ENCODE measurements around the gene SEMA5A. TPM values are rescaled to one million over a fixed set of nuclear protein-coding genes. Genes with fewer than 3 reads are reported as not detected.
A peak's percentile ranks its signal among the peaks of the same experiment; 100 is the strongest.

SEMA5A gene
- total RNA-seq, 1 donor from 2014 or later, result 13.8 TPM

DNA sequence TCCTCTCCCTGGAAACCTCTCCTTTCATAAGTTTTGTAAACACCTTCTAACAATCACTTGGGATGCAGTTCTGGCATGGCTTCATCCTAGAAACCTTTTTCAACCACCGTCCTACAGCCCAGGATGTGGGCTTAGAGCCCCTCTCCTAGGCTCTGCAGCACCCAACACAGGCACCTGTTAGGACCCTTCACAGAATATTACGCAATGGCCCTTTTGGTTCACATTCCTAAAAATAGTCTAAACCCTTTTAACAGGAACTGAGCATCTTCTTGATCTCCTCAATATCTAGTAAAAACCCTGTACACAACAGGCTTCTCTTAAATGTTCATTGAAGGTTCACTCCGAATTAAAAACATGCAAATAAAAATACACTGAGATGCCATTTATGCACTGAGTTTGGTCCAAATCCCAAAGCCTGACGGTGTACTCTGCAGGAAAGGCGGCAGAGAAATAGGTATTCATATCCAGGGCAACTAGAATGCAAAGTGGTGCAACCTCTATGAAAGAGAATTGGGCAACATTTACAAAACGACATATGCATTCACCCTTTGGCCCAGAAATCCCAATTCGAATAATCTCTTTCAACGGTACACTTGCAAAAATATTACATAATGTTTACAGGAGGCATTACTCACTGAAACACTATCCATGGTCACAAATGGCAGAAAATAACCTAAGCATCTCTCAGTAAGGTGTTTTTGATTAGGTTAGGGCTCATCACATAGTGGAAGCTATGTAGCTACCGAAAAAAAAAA, 169.3 kb downstream of the SEMA5A start:
- Mint-ChIP-seq H3K4me1 (ENCODE audit: low read depth, unreplicated experiment) (peaks cover 13% of the 10 kb centered on the region), H3K9me3 (ENCODE audit: unreplicated experiment) (peaks cover 2% of the 10 kb centered on the region), H3K27me3 (ENCODE audit: low read depth, unreplicated experiment) (no peaks in the 10 kb centered on the region), H3K36me3 (ENCODE audit: low read depth, unreplicated experiment) (peaks cover 12% of the 10 kb centered on the region), H3K4me3 (ENCODE audit: unreplicated experiment) (no peak overlapping the region), H3K27ac (ENCODE audit: unreplicated experiment) (no peak overlapping the region)
- no peak overlapping the region for H3K4me2 ChIP-seq (ENCODE audit: low read length)
- TF ChIP-seq EZH2 (IDR thresholded peaks at IDR 0.05; ENCODE audit: insufficient read depth, low read length), result no peak
- TF ChIP-seq, protein P1, sequence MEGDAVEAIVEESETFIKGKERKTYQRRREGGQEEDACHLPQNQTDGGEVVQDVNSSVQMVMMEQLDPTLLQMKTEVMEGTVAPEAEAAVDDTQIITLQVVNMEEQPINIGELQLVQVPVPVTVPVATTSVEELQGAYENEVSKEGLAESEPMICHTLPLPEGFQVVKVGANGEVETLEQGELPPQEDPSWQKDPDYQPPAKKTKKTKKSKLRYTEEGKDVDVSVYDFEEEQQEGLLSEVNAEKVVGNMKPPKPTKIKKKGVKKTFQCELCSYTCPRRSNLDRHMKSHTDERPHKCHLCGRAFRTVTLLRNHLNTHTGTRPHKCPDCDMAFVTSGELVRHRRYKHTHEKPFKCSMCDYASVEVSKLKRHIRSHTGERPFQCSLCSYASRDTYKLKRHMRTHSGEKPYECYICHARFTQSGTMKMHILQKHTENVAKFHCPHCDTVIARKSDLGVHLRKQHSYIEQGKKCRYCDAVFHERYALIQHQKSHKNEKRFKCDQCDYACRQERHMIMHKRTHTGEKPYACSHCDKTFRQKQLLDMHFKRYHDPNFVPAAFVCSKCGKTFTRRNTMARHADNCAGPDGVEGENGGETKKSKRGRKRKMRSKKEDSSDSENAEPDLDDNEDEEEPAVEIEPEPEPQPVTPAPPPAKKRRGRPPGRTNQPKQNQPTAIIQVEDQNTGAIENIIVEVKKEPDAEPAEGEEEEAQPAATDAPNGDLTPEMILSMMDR (IDR thresholded peaks at IDR 0.05; ENCODE audit: insufficient read depth, low read depth, low read length), result no peak
- no peak overlapping the region for H3K27ac ChIP-seq (ENCODE audit: low read depth, low read length)
- no peak overlapping the region for H2AFZ ChIP-seq (ENCODE audit: low read depth, low read length)
- DNase-seq (ENCODE audit: low read depth) (no peak), FAIRE-seq (no peak)
- H3K4me3 ChIP-seq (ENCODE audit: insufficient read depth, low read depth, low read length), result no peak overlapping the region
- H4K20me1 ChIP-seq (ENCODE audit: insufficient read depth, low read length), result no peaks in the 10 kb centered on the region
- no peaks in the 10 kb centered on the region for H3K9me3 ChIP-seq (ENCODE audit: insufficient read depth, low read depth, low read length)
- H3K36me3 ChIP-seq (ENCODE audit: insufficient read depth, low read length), result no peaks in the 10 kb centered on the region
- H3K9ac ChIP-seq (ENCODE audit: low read length), result no peak overlapping the region
- H3K79me2 ChIP-seq (ENCODE audit: insufficient read depth, low read length), result peaks cover 6% of the 10 kb centered on the region
- no peaks in the 10 kb centered on the region for H3K27me3 ChIP-seq (ENCODE audit: insufficient read depth, low read length)
- H3K4me1 ChIP-seq (ENCODE audit: insufficient read depth, low read length), result peaks cover 5% of the 10 kb centered on the region

DNA sequence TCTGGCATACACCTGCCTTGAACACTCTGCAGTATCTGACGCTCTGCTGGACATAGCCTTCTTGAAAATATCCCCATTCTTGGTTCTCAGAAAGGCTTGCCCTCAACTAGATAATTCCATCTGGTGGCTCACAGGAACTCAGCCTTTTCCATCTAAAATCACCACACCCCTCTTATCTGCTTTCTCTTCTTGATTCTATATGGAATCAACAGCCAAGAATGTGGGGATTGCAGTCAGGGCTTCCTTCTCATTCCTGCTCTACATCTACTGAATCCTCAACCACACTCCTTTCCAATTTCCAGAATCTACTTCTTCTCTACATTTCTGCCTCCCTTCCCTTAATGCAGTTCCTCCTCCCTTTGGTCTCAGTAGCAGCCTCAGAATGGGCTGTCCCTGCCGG, 170.1 kb downstream of the SEMA5A start:
- Histone ChIP-seq H2AFZ (ENCODE audit: low read depth, low read length) (no peak overlapping the region), H3K9ac (ENCODE audit: low read length) (no peak overlapping the region), H3K79me2 (ENCODE audit: insufficient read depth, low read length) (peaks cover 6% of the 10 kb centered on the region), H3K9me3 (ENCODE audit: insufficient read depth, low read depth, low read length) (no peaks in the 10 kb centered on the region), H3K4me2 (ENCODE audit: low read length) (no peak overlapping the region), H3K27me3 (ENCODE audit: insufficient read depth, low read length) (no peaks in the 10 kb centered on the region), H3K4me3 (ENCODE audit: insufficient read depth, low read depth, low read length) (no peak overlapping the region), H3K4me1 (ENCODE audit: insufficient read depth, low read length) (peaks cover 5% of the 10 kb centered on the region), H3K36me3 (ENCODE audit: insufficient read depth, low read length) (no peaks in the 10 kb centered on the region), H4K20me1 (ENCODE audit: insufficient read depth, low read length) (no peaks in the 10 kb centered on the region), H3K27ac (ENCODE audit: low read depth, low read length) (no peak overlapping the region)
- DNase-seq (ENCODE audit: low read depth) (no peak), FAIRE-seq (no peak)
- Mint-ChIP-seq H3K27ac (ENCODE audit: unreplicated experiment) (no peak overlapping the region), H3K4me1 (ENCODE audit: low read depth, unreplicated experiment) (peaks cover 13% of the 10 kb centered on the region), H3K27me3 (ENCODE audit: low read depth, unreplicated experiment) (no peaks in the 10 kb centered on the region), H3K4me3 (ENCODE audit: unreplicated experiment) (no peak overlapping the region), H3K9me3 (ENCODE audit: unreplicated experiment) (peaks cover 2% of the 10 kb centered on the region), H3K36me3 (ENCODE audit: low read depth, unreplicated experiment) (peaks cover 12% of the 10 kb centered on the region)
- TF ChIP-seq EZH2 (IDR thresholded peaks at IDR 0.05; ENCODE audit: insufficient read depth, low read length), result no peak
- TF ChIP-seq, protein P1 (IDR thresholded peaks at IDR 0.05; ENCODE audit: insufficient read depth, low read depth, low read length), result no peak

DNA sequence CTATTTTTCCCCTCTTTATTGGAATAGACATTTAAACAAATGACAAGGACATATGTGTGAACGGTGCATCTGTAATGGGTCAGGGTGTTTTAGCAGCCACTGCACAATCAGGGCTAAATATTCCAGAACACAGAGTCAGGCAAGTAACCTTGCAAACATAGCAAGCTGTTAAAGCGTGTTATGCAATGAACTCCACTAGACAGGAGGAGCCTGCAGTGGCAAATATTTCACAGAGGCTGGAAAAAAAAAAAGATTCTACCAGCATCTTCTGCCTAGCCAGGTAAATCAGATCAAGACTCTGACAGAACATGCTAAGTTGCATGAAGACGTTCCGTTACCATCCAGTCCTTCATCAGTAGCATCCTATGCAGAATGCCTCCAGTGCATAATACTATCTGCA, 171.8 kb downstream of the SEMA5A start:
- peak overlapping the region; percentile 35 for H3K4me2 ChIP-seq (ENCODE audit: low read length)
- H3K36me3 ChIP-seq (ENCODE audit: insufficient read depth, low read length), result no peaks in the 10 kb centered on the region
- no peak overlapping the region for H3K27ac ChIP-seq (ENCODE audit: low read depth, low read length)
- H3K27ac Mint-ChIP-seq (ENCODE audit: unreplicated experiment), result no peak overlapping the region
- no peaks in the 10 kb centered on the region for H3K9me3 ChIP-seq (ENCODE audit: insufficient read depth, low read depth, low read length)
- FAIRE-seq (no peak), DNase-seq (ENCODE audit: low read depth) (no peak)
- peaks cover 2% of the 10 kb centered on the region for H3K9me3 Mint-ChIP-seq (ENCODE audit: unreplicated experiment)
- peaks cover 5% of the 10 kb centered on the region for H3K4me1 ChIP-seq (ENCODE audit: insufficient read depth, low read length)
- no peaks in the 10 kb centered on the region for H4K20me1 ChIP-seq (ENCODE audit: insufficient read depth, low read length)
- H3K4me1 Mint-ChIP-seq (ENCODE audit: low read depth, unreplicated experiment), result peaks cover 13% of the 10 kb centered on the region
- no peak overlapping the region for H3K4me3 Mint-ChIP-seq (ENCODE audit: unreplicated experiment)
- TF ChIP-seq, protein P1 (IDR thresholded peaks at IDR 0.05; ENCODE audit: insufficient read depth, low read depth, low read length), result no peak
- TF ChIP-seq EZH2 (IDR thresholded peaks at IDR 0.05; ENCODE audit: insufficient read depth, low read length), result no peak
- H3K27me3 Mint-ChIP-seq (ENCODE audit: low read depth, unreplicated experiment), result no peaks in the 10 kb centered on the region
- H2AFZ ChIP-seq (ENCODE audit: low read depth, low read length), result no peak overlapping the region
- no peak overlapping the region for H3K9ac ChIP-seq (ENCODE audit: low read length)
- H3K36me3 Mint-ChIP-seq (ENCODE audit: low read depth, unreplicated experiment), result peaks cover 12% of the 10 kb centered on the region
- peaks cover 6% of the 10 kb centered on the region for H3K79me2 ChIP-seq (ENCODE audit: insufficient read depth, low read length)
- no peaks in the 10 kb centered on the region for H3K27me3 ChIP-seq (ENCODE audit: insufficient read depth, low read length)
- no peak overlapping the region for H3K4me3 ChIP-seq (ENCODE audit: insufficient read depth, low read depth, low read length)

All from astrocyte (in vitro differentiated cells and primary cell).